HG03521 (cell line): ENCODE measurements around the gene TPD52L1.

ENCODE experiments used
- ATAC-seq: cut with Tn5 transposase; IDR thresholded peaks from one replicate; pipeline ENCODE4 v1.9.1; 2021; ENCODE audit warnings: mild to moderate bottlenecking, moderate library complexity; ENCODE audit not compliant: unreplicated experiment

The TPD52L1 gene

GRCh38 chr6:125233202-125233601, 79.6 kb downstream of the TPD52L1 start:
- ATAC-seq = no peak

- ATAC-seq = no peak
These were observed 83.2 kb downstream of the TPD52L1 start for GRCh38 chr6:125236536-125237327.

- ATAC-seq = no peak
These were observed 84.2 kb downstream of the TPD52L1 start for GRCh38 chr6:125237764-125238163.

- no peak for ATAC-seq
These were observed 91.5 kb downstream of the TPD52L1 start for GRCh38 chr6:125245109-125245508.

- ATAC-seq = no peak
These were observed 92.1 kb downstream of the TPD52L1 start for GRCh38 chr6:125245523-125246264.

- no peak for ATAC-seq
These were observed 93.0 kb downstream of the TPD52L1 start for GRCh38 chr6:125246566-125246965.

GRCh38 chr6:125248136-125248535, 94.6 kb downstream of the TPD52L1 start:
- ATAC-seq = no peak

- no peak for ATAC-seq
These were observed 96.9 kb downstream of the TPD52L1 start for GRCh38 chr6:125250511-125250910.

- no peak for ATAC-seq
These were observed 98.1 kb downstream of the TPD52L1 start for GRCh38 chr6:125251516-125252220.

- ATAC-seq = no peak
These were observed 99.3 kb downstream of the TPD52L1 start for GRCh38 chr6:125252891-125253290.

GRCh38 chr6:125253881-125254280, 100.3 kb downstream of the TPD52L1 start:
- no peak for ATAC-seq

GRCh38 chr6:125254321-125254720, 100.7 kb downstream of the TPD52L1 start:
- no peak for ATAC-seq

- no peak for ATAC-seq
These were observed 101.6 kb downstream of the TPD52L1 start for GRCh38 chr6:125255201-125255600.

- ATAC-seq = no peak
These were observed 103.8 kb downstream of the TPD52L1 start for GRCh38 chr6:125257351-125257750.

GRCh38 chr6:125258651-125259353, 105.2 kb downstream of the TPD52L1 start:
- peak; percentile 70 for ATAC-seq

GRCh38 chr6:125259354-125259736, 105.8 kb downstream of the TPD52L1 start:
- ATAC-seq = no peak

- no peak for ATAC-seq
These were observed 108.7 kb downstream of the TPD52L1 start for GRCh38 chr6:125262016-125263013.

GRCh38 chr6:125264476-125264875, 110.9 kb downstream of the TPD52L1 start:
- no peak for ATAC-seq

GRCh38 chr6:125267806-125268523, 114.4 kb downstream of the TPD52L1 start:
- ATAC-seq = no peak
